GM19023 (cell line): ENCODE results near the gene NUPR2.
A peak's percentile ranks its signal among the peaks of the same experiment; 100 is the strongest.
"Not testable (repeated sequence)": the region's sequence is repeated elsewhere in the genome, so short reads cannot be mapped to it uniquely, and the experiment has no call there.

Experiments
- ATAC-seq: cut with Tn5 transposase; IDR thresholded peaks from one replicate; pipeline ENCODE4 v1.9.1; 2021; ENCODE audit warnings: mild to moderate bottlenecking, moderate library complexity; ENCODE audit not compliant: unreplicated experiment

NUPR2 gene

GRCh38 chr7:56087445-56087844 is 28.8 kb downstream of the NUPR2 start:
- ATAC-seq: no peak

DNA sequence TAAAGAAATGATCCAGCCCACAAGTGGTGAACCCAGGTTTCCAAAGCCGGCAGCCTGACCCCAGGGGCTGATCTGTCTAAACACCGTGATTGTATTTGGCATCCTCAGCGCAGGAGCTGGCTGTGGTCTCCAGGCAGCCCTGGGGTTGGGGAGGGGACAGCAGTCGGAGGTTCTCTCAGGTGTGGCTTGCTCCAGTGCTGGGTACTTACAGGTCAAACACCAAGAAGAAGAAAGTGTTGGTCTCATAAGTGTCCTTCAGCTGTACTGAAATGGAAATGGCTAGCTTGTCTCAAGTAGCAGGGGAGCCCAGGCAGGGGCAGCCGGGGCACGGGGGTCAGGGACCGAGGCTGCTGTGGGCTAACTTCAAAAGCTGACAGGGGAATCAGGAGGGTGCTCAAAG is 29.5 kb downstream of the NUPR2 start:
- no peak for ATAC-seq

DNA sequence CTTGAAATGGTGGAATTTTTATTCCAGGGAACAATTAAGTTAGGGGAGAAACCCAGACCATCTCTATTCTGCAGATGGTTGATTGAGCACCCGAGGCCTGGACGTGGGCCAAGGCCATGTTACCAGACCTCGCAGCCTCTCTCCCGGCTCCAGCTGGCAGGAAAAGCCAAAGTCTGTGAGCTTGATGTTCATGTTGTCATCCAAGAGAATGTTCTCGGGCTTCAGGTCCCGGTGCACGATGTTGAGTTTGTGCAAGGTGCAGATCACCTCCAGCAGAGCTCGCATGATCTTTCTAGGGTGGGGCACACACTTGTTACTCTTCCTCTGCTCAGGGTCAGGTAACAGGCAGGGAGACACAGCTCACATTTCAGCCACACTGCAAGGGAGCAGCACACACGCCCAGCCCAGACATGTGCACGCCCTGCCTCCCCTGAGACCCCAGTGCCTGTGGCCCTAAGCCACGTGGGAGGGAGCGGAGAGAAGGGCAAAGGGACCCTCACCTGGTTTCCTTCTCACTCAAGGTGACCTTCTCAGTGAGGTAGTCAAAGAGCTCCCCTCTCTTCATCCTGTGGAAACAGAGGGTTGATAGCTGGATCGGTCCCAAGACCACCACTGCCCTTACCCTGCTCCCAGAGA is 32.9 kb downstream of the NUPR2 start:
- ATAC-seq: no peak

DNA sequence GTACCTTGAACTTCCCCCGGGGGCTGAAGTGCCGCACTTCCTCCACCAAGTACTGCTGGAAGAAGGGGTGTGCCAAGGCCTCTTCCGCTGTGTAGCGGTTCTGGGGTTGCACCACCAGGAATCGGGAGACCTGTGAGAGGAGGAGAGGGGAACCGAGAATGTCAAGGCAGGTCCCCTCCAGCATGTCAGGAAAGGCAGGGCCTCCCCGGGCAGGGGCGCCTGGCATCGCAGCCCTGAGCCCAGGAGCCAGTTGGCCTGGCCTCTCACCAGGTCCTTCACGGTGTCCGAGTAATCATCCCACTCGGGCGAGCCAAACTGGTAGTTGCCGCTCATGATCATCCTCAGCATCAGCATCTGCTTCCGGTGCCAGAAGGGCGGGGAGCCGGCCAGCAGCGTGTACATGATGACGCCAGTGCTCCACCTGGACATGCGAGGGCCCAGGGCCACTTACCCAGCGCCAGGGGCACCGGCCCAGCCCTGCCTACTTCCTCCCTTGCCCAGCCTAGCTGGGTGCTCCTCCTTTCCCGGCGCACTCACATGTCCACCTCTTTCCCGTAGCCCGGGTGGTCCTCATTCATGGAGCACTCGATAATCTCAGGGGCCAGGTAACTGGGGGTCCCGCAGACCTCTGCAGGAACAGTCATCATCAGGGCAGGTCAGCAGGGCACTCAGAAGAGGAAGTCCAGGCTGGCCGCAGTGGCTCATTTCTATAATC is 34.4 kb downstream of the NUPR2 start:
- ATAC-seq: no peak

DNA sequence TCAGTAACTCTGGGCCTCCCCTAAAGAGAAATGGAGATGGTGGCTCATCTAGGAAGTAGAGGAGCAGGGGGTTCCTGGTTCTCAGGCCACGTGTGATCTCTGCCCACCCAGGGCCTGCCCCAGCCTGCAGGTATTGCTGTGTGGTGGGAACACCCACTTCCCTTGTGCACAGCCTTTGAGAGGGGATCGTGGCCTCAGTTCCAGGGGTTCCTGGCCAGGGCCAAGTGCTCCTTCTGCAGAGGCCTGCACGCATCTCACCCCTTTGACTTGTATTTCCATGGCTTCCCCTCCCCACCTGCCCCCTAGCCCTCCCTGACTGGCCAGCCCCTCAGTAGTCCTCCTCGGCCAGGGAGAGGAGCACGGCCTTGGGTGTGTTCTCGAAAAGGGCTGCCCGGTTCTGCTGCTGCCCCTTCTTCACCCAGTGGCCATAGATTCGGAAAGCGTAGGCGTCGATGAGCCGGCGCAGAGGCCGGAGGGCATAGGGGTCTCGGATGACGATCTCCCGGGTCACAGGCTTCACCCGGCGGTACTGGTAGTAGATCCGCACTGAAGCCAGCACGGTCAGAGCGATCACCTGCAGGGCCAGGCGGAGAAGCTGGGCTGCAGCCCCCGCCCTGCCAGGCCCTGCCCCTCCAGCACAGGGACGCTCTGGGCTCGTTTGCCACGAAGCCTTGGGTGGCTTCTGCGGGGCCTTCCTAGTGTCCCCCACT is 35.3 kb downstream of the NUPR2 start:
- not testable (repeated sequence) for ATAC-seq

- ATAC-seq: no peak
Measured at GRCh38 chr7:56079450-56080185, 36.6 kb downstream of the NUPR2 start.

DNA sequence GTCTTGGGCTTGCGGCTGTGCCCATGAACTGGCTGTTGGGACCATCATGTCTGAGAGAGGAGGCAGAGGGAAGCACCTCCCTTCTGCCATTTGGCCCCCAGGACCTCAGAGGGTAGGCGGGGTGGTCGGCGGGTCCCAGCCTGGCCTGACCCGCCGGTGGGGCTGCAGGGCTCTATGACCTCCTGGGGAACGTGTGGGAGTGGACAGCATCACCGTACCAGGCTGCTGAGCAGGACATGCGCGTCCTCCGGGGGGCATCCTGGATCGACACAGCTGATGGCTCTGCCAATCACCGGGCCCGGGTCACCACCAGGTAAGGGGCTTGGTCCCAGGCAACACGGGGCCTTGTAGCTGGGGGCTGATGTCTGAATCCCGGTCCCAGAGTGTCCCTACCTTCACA is 38.0 kb downstream of the NUPR2 start:
- ATAC-seq: no peak

DNA sequence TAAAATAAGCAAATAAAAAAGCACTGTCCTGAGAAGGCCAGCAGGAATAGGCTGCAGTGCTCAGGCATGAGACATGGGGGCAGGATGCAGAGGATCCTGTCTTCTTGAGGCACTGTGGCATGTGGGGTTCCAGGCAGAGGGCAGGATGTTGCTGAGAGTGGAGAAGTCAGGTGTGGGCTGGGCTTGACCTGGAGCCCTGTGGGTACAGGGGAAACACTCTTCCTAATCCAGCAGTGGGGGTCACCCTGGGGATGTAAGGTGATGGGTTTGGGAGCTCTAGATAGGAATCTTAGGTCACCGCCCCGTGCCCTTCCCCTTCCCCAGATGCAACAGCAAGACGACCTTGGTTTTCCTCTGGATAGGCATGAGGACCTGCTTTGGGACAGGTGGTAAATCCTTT is 38.5 kb downstream of the NUPR2 start:
- no peak for ATAC-seq

DNA sequence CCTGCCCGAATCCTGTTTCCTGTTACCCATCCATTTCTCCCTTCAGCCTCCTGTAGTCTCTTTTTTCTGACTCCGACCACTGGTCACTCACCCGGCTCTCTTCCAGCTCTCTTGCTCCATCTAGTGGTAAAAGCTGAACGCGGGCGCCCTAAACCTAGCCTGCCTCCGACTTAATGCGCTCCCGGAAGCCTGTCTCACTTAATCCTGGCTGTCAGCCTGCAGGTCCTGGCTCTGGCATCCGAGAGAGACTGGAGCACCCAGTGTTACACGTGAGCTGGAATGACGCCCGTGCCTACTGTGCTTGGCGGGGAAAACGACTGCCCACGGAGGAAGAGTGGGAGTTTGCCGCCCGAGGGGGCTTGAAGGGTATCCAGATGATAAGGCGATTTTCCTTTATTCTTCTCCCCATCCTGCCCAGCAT is 41.8 kb downstream of the NUPR2 start:
- ATAC-seq: peak; percentile 84

GRCh38 chr7:56066376-56066775 is 49.8 kb downstream of the NUPR2 start:
- not testable (repeated sequence) for ATAC-seq
